Transverse colon (tissue), 4 donors: ENCODE data around the gene RTEL1. TPM values are rescaled to one million over a fixed set of nuclear protein-coding genes. Genes with fewer than 3 reads are reported as not detected.

ENCODE experiments used
- DNase-seq: peaks from one replicate; pipeline ENCODE4 v3.0.0-alpha.2; 2019
- H3K27ac ChIP-seq, 4 donors: fragments of 200-600 bp; sonication (generic); 2 replicates each; pipeline ENCODE4 v1.5.1; 2016 to 2018; ENCODE audit warnings: inconsistent platforms in 4 of 4
- H3K27me3 ChIP-seq: fragments of 200-600 bp; sonication (generic); 2 replicates; pipeline ENCODE4 v1.5.1; 2017; ENCODE audit warnings: inconsistent platforms
- H3K36me3 ChIP-seq, 4 donors: fragments of 200-600 bp; sonication (generic); 2 replicates each; pipeline ENCODE4 v1.5.1; 2017 to 2019; ENCODE audit warnings: inconsistent platforms in 4 of 4
- H3K4me1 ChIP-seq, 4 donors: fragments of 200-600 bp; sonication (generic); 2 replicates each; pipeline ENCODE4 v1.5.1; 2017 to 2020; ENCODE audit warnings: inconsistent platforms in 4 of 4
- H3K4me3 ChIP-seq, 4 donors: fragments of 200-600 bp; sonication (generic); 1 replicate in 1 of 4; 2 replicates in 3 of 4; pipeline versions ENCODE4 v1.5.1 to v1.6.1; 2017 to 2019; ENCODE audit warnings: inconsistent platforms in 4 of 4
- H3K9me3 ChIP-seq, 2 donors: fragments of 200-600 bp; sonication (generic); 2 replicates each; pipeline ENCODE4 v1.5.1; 2017 to 2019; ENCODE audit warnings: inconsistent platforms in 2 of 2
- EP300 ChIP-seq: sonication (generic); formaldehyde crosslinking; IDR thresholded peaks from one replicate; pipeline ENCODE4 v1.6.1; 2017; ENCODE audit warnings: antibody characterized with exemption, low read depth
- POLR2A ChIP-seq: fragments of 450-650 bp; IDR thresholded peaks from one replicate; pipeline ENCODE4 v1.6.1; 2016; ENCODE audit warnings: antibody characterized with exemption, mild to moderate bottlenecking, moderate library complexity
- POLR2AphosphoS5 ChIP-seq, 3 donors: sonication (generic); formaldehyde crosslinking; IDR thresholded peaks; one replicate each; pipeline ENCODE4 v1.6.1; 2016; ENCODE audit warnings: antibody characterized with exemption in 3 of 3
- WGBS, 2 donors: methylation state at CpG; one replicate each; pipeline ENCODE4 v1.1.5; 2018; ENCODE audit warnings: low coverage in 1 of 2; 5-methylcytosine and 5-hydroxymethylcytosine counted together
- in situ Hi-C, 4 donors: fragments of 200-750 bp; cut with MboI; loops; one replicate each; pipeline versions ENCODE4 v1.15.0 to v1.15.1; 2017; ENCODE audit warnings: low sequenced_read_pairs in 3 of 4, low pct_ligation_motif_present in 1 of 4, low pct_unique_long_range_greater_than_20kb in 1 of 4
- intact Hi-C: fragments of 100-400 bp; cut with DNase I; formaldehyde crosslinking; loops from one replicate; pipeline ENCODE4 v1.15.1; 2023; ENCODE audit warnings: low total_unique reads
- total RNA-seq, 4 donors: library from RNA; depleted of rRNA; stranded (reverse); fragments of >200 nt; gene quantifications; one replicate each; pipeline ENCODE4 v1.1.0, GENCODE V29; 2016
- TF ChIP-seq, protein P1 (sequence below), 5 experiments: fragments of 200-600 bp in 3 of 5; fragments of 450-650 bp in 2 of 5; sonication (generic) in 3 of 5; IDR thresholded peaks; 1 replicate in 2 of 5; 2 replicates in 3 of 5; pipeline ENCODE4 v1.5.1; 2016 to 2017; ENCODE audit warnings: antibody characterized with exemption in 5 of 5, inconsistent platforms in 3 of 5, mild to moderate bottlenecking in 2 of 5, moderate library complexity in 1 of 5

RTEL1 gene
- total RNA-seq, 4 donors from 2014 or later = 18.8 to 84.9 (median 24.1) TPM

DNA sequence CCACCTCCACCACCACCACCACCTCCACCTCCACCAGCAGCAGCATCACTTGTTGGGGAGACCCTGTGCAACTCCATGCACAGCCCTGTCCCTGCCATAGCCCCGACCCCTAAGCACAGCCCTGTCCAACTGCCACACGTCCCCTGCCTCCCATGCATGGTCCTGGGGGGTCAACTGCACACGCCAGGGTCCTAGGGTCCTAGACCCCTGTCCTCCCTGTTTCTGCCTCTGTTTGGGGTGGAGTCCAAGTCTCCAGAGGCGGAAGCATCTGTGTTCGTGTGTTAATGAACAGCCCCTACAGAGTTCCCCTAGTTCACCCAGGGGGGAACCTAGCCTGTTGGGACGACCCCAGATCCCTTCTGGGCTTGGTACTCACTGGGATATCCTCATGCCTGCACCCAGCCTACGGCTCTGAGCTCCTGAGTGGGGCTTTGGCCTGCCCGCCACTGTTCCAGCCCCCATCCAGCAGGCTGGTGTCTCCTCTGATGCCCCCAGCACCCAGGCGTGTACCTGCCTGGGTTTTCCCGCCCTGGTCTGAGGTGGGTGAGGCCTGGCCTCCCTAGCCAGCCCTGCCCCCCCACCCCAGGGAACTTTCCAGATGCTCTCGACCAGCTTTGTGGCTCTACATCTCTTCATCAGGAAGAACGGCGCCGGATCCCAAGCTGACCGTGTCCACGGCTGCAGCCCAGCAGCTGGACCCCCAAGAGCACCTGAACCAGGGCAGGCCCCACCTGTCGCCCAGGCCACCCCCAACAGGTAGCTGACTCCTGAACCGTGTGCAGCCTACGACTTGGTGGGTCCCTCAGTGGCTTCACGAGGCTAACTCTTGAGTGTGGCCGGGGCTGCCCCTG is 35.8 kb downstream of the RTEL1 start:
- 91 to 94% methylated on average over 4 to 21 of the region's 21 CpGs for WGBS, 2 donors
- DNase-seq = no peak
- TF ChIP-seq POLR2A (no peak), POLR2AphosphoS5 (IDR thresholded peaks at IDR 0.05) (no peak), EP300 (no peak)
- TF ChIP-seq, protein P1, sequence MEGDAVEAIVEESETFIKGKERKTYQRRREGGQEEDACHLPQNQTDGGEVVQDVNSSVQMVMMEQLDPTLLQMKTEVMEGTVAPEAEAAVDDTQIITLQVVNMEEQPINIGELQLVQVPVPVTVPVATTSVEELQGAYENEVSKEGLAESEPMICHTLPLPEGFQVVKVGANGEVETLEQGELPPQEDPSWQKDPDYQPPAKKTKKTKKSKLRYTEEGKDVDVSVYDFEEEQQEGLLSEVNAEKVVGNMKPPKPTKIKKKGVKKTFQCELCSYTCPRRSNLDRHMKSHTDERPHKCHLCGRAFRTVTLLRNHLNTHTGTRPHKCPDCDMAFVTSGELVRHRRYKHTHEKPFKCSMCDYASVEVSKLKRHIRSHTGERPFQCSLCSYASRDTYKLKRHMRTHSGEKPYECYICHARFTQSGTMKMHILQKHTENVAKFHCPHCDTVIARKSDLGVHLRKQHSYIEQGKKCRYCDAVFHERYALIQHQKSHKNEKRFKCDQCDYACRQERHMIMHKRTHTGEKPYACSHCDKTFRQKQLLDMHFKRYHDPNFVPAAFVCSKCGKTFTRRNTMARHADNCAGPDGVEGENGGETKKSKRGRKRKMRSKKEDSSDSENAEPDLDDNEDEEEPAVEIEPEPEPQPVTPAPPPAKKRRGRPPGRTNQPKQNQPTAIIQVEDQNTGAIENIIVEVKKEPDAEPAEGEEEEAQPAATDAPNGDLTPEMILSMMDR (IDR thresholded peaks at IDR 0.05) = no peak
- Histone ChIP-seq H3K9me3 (no peaks in the 10 kb centered on the region), H3K27ac (no peak overlapping the region), H3K4me1 (peaks cover 27 to 70% (median 56%) of the 10 kb centered on the region in 4 donors), H3K27me3 (no peaks in the 10 kb centered on the region), H3K36me3 (no peaks in the 10 kb centered on the region), H3K4me3 (no peak overlapping the region)
- intact Hi-C loops = no loop called here
- in situ Hi-C loops = no loop called here

DNA sequence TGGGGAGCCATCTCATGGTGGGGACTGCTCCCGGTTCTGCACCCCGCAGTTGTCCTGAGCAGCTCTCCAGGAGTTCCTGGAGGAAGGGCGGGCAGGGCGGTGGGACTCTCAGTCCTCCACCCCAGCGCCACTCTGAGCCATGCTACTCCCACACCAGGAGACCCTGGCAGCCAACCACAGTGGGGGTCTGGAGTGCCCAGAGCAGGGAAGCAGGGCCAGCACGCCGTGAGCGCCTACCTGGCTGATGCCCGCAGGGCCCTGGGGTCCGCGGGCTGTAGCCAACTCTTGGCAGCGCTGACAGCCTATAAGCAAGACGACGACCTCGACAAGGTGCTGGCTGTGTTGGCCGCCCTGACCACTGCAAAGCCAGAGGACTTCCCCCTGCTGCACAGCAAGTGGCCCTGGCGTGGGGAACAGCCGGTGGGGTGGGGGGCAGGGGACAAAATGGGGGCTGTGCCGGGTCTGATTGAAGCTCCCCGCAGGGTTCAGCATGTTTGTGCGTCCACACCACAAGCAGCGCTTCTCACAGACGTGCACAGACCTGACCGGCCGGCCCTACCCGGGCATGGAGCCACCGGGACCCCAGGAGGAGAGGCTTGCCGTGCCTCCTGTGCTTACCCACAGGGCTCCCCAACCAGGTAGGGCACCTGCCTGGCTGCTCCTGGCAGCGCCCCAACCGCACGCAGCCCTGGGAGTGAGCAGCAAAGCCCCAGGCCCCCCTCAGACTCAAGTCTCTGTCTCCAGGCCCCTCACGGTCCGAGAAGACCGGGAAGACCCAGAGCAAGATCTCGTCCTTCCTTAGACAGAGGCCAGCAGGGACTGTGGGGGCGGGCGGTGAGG is 36.7 kb downstream of the RTEL1 start:
- 80 to 97% methylated on average over 1 to 35 of the region's 37 CpGs for WGBS, 2 donors
- H3K9me3 ChIP-seq = no peaks in the 10 kb centered on the region
- DNase-seq = no peak
- no peaks in the 10 kb centered on the region for H3K27me3 ChIP-seq
- no peak overlapping the region for H3K4me3 ChIP-seq
- no peak for TF ChIP-seq EP300
- TF ChIP-seq POLR2A = no peak
- TF ChIP-seq POLR2AphosphoS5 (IDR thresholded peaks at IDR 0.05) = no peak
- H3K4me1 ChIP-seq = peaks cover 27 to 63% (median 56%) of the 10 kb centered on the region in 4 donors
- no peaks in the 10 kb centered on the region for H3K36me3 ChIP-seq
- H3K27ac ChIP-seq = no peak overlapping the region
- in situ Hi-C loops (no loop called here), intact Hi-C loops (no loop called here)

DNA sequence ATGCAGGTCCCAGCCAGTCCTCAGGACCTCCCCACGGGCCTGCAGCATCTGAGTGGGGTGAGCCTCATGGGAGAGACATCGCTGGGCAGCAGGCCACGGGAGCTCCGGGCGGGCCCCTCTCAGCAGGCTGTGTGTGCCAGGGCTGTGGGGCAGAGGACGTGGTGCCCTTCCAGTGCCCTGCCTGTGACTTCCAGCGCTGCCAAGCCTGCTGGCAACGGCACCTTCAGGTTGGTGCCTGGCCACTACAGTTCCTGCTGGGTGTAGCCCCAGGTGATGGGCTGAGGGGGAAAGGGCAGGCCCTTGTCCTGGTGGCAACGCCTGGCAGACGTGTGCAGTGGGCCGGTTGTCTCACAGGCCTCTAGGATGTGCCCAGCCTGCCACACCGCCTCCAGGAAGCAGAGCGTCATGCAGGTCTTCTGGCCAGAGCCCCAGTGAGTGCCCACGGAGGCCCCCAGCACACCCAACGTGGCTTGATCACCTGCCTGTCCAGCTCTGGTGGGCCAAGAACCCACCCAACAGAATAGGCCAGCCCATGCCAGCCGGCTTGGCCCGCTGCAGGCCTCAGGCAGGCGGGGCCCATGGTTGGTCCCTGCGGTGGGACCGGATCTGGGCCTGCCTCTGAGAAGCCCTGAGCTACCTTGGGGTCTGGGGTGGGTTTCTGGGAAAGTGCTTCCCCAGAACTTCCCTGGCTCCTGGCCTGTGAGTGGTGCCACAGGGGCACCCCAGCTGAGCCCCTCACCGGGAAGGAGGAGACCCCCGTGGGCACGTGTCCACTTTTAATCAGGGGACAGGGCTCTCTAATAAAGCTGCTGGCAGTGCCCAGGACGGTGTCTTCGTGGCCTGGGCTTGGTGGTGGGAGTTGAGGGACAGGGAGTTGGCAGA is 37.6 kb downstream of the RTEL1 start:
- no peak for DNase-seq
- TF ChIP-seq POLR2AphosphoS5 (IDR thresholded peaks at IDR 0.05) (peak in 1 of 3 donors; percentile 37), EP300 (no peak), POLR2A (no peak)
- TF ChIP-seq, protein P1 (IDR thresholded peaks at IDR 0.05) = no peak
- Histone ChIP-seq H3K27ac (peak overlapping the region in 1 of 4 donors; percentile 2), H3K27me3 (no peaks in the 10 kb centered on the region), H3K36me3 (no peaks in the 10 kb centered on the region), H3K4me1 (peaks cover 27 to 56% (median 49%) of the 10 kb centered on the region in 4 donors), H3K4me3 (no peak overlapping the region), H3K9me3 (no peaks in the 10 kb centered on the region)
- intact Hi-C loops (no loop called here), in situ Hi-C loops (no loop called here)
- WGBS, 2 donors = 71% methylated on average over 14 of the region's 25 CpGs; no CpG with 5 or more reads in 1 of the 2 donors

DNA sequence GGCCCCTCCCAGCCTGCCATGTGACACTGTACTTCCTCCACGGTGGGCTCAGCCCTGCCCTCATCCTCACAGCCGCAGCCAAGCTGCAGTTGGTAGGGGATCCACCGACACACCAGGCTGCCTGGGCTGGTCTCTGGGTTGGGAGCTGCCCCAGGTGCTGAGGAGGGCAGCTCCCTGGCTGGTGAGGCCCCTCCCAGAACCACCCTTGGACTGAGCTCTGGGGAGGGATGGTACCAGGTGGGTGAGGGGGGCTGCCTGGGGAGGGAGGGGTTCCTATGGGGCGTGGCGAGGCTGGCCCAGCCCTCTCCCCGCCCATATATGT is 38.2 kb downstream of the RTEL1 start:
- Histone ChIP-seq H3K36me3 (no peaks in the 10 kb centered on the region), H3K9me3 (no peaks in the 10 kb centered on the region), H3K27me3 (no peaks in the 10 kb centered on the region), H3K4me3 (peak overlapping the region in 1 of 4 donors; percentile 7), H3K27ac (peak overlapping the region in 1 of 4 donors; percentile 2), H3K4me1 (peaks cover 27 to 50% (median 43%) of the 10 kb centered on the region in 4 donors)
- intact Hi-C loops = no loop called here
- TF ChIP-seq, protein P1 (IDR thresholded peaks at IDR 0.05) = no peak
- TF ChIP-seq EP300 (no peak), POLR2AphosphoS5 (IDR thresholded peaks at IDR 0.05) (no peak), POLR2A (no peak)
- 60% methylated on average over 1 of the region's 6 CpGs; no CpG with 5 or more reads in 1 of the 2 donors for WGBS, 2 donors
- in situ Hi-C loops = no loop called here
- DNase-seq = peak; percentile 60
